Liver (tissue), 9 donors: ENCODE data around the gene ORC3. TPM values are rescaled to one million over a fixed set of nuclear protein-coding genes. Genes with fewer than 3 reads are reported as not detected.

Experiments
- DNase-seq: peaks from one replicate; pipeline ENCODE4 v3.0.0-alpha.2; 2017; ENCODE audit warnings: low spot score
- H3K27ac ChIP-seq, 2 donors: one replicate each; pipeline ENCODE4 v1.7.0; 2013; ENCODE audit warnings: inconsistent platforms in 2 of 2, low read length in 2 of 2, control low read depth in 1 of 2, low read depth in 1 of 2, mild to moderate bottlenecking in 1 of 2
- H3K27me3 ChIP-seq, 4 donors: one replicate each; pipeline versions ENCODE4 v1.6.1 to v1.7.0; 2013; ENCODE audit warnings: low read length in 3 of 4, inconsistent platforms in 1 of 4, mild to moderate bottlenecking in 1 of 4, moderate library complexity in 1 of 4; ENCODE audit not compliant: control insufficient read depth in 4 of 4, insufficient read depth in 4 of 4
- H3K36me3 ChIP-seq, 4 donors: one replicate each; pipeline versions ENCODE4 v1.6.1 to v1.7.0; 2013; ENCODE audit warnings: low read length in 3 of 4, mild to moderate bottlenecking in 3 of 4, low read depth in 1 of 4, moderate library complexity in 1 of 4; ENCODE audit not compliant: control insufficient read depth in 4 of 4, insufficient read depth in 3 of 4
- H3K4me1 ChIP-seq, 4 donors: one replicate each; pipeline versions ENCODE4 v1.6.1 to v1.7.0; 2013; ENCODE audit warnings: low read length in 3 of 4, mild to moderate bottlenecking in 3 of 4, moderate library complexity in 1 of 4; ENCODE audit not compliant: control insufficient read depth in 4 of 4, insufficient read depth in 4 of 4
- H3K4me3 ChIP-seq, 3 donors: one replicate each; pipeline versions ENCODE4 v1.6.1 to v1.7.0; 2013; ENCODE audit warnings: low read length in 3 of 3, control low read depth in 1 of 3, low read depth in 1 of 3, mild to moderate bottlenecking in 1 of 3
- H3K9ac ChIP-seq, 2 donors: one replicate each; pipeline ENCODE4 v1.7.0; 2013; ENCODE audit warnings: low read length in 2 of 2, mild to moderate bottlenecking in 2 of 2, moderate library complexity in 2 of 2, control low read depth in 1 of 2, low read depth in 1 of 2
- H3K9me3 ChIP-seq, 4 donors: one replicate each; pipeline versions ENCODE4 v1.6.1 to v1.7.0; 2013; ENCODE audit warnings: low read length in 3 of 4; ENCODE audit not compliant: control insufficient read depth in 4 of 4
- EGR1 ChIP-seq, 2 donors: IDR thresholded peaks; 2 replicates each; pipeline ENCODE4 v1.6.1; 2016 to 2018; ENCODE audit warnings: antibody characterized with exemption in 2 of 2, low read depth in 2 of 2
- FOXA1 ChIP-seq: IDR thresholded peaks from 2 replicates; pipeline ENCODE4 v1.6.1; 2016; ENCODE audit warnings: antibody characterized with exemption
- FOXA2 ChIP-seq: IDR thresholded peaks from 2 replicates; pipeline ENCODE4 v1.6.1; 2016; ENCODE audit warnings: antibody characterized with exemption
- GABPA ChIP-seq, 2 donors: IDR thresholded peaks in 1 of 2; conservative IDR thresholded peaks in 1 of 2; 2 replicates each; pipeline ENCODE4 v1.6.1; 2016; ENCODE audit warnings: antibody characterized with exemption in 2 of 2, mild to moderate bottlenecking in 1 of 2, moderate library complexity in 1 of 2
- HNF4A ChIP-seq, 2 donors: conservative IDR thresholded peaks; 2 replicates each; pipeline ENCODE4 v1.6.1; 2016; ENCODE audit warnings: antibody characterized with exemption in 2 of 2, mild to moderate bottlenecking in 2 of 2
- HNF4G ChIP-seq: IDR thresholded peaks from 2 replicates; pipeline ENCODE4 v1.6.1; 2016; ENCODE audit warnings: antibody characterized with exemption
- JUND ChIP-seq, 2 donors: IDR thresholded peaks; 2 replicates each; pipeline ENCODE4 v1.6.1; 2016; ENCODE audit warnings: antibody characterized with exemption in 2 of 2
- RAD21 ChIP-seq, 2 donors: IDR thresholded peaks; 2 replicates each; pipeline ENCODE4 v1.6.1; 2016; ENCODE audit warnings: antibody characterized with exemption in 2 of 2, mild to moderate bottlenecking in 2 of 2
- RXRA ChIP-seq, 2 donors: IDR thresholded peaks; 2 replicates each; pipeline ENCODE4 v1.6.1; 2017 to 2018; ENCODE audit warnings: antibody characterized with exemption in 2 of 2, mild to moderate bottlenecking in 1 of 2
- SP1 ChIP-seq: IDR thresholded peaks from 2 replicates; pipeline ENCODE4 v1.6.1; 2018; ENCODE audit warnings: antibody characterized with exemption, mild to moderate bottlenecking
- WGBS: extraction: QIAGEN DNeasy Blood & Tissue Kit; methylation state at CpG from one replicate; pipeline ENCODE4 v1.1.7; 2013; 5-methylcytosine and 5-hydroxymethylcytosine counted together
- polyA plus RNA-seq, 2 donors: library from polyadenylated mRNA; stranded (reverse) in 1 of 2; unstranded in 1 of 2; fragments of 200-250 nt in 1 of 2; fragments of >200 nt in 1 of 2; fragmentation: Nextera tagmentation in 1 of 2; extraction: Ambion mirVana in 1 of 2; gene quantifications; one replicate each; pipeline versions ENCODE4 v1.2.1 to v1.2.3, GENCODE V29; 2013 to 2015
- total RNA-seq, 2 donors: library from RNA; depleted of rRNA; stranded (reverse); fragments of >200 nt; gene quantifications; one replicate each; pipeline ENCODE4 v1.2.3, GENCODE V29; 2014
- TF ChIP-seq, protein P1 (sequence below): IDR thresholded peaks from 2 replicates; pipeline ENCODE4 v1.6.1; 2016; ENCODE audit warnings: antibody characterized with exemption
- TF ChIP-seq, protein P2 (sequence below): fragments of 150-350 bp; IDR thresholded peaks from 2 replicates; pipeline ENCODE4 v1.5.1; 2017; ENCODE audit warnings: improper control_type of control experiment, low read depth, low read length; ENCODE audit not compliant: missing input control
- TF ChIP-seq, protein P3 (sequence below): IDR thresholded peaks from 2 replicates; pipeline ENCODE4 v1.6.1; 2016; ENCODE audit warnings: antibody characterized with exemption, mild to moderate bottlenecking
- TF ChIP-seq, protein P4 (sequence below): IDR thresholded peaks from 2 replicates; pipeline ENCODE4 v1.6.1; 2016; ENCODE audit warnings: antibody characterized with exemption
- donor health status: healthy.
- donor health status: healthy.
- donor health status: healthy.
- donor health status: healthy.
- donor health status: healthy.

ORC3 gene
- total and polyA plus RNA-seq, 4 donors, result 5.2 to 14.5 (median 10.5) TPM

- H3K9me3 ChIP-seq, result no peaks in the 10 kb centered on the region
- no peak overlapping the region for H3K9ac ChIP-seq
- WGBS, result 92% methylated on average over 3 of the region's 3 CpGs
- no peak overlapping the region for H3K27ac ChIP-seq
- TF ChIP-seq RXRA (IDR thresholded peaks at IDR 0.05) (no peak), RAD21 (IDR thresholded peaks at IDR 0.05) (no peak), HNF4G (no peak), SP1 (no peak), EGR1 (IDR thresholded peaks at IDR 0.05; ENCODE audit: low read depth in 2 of 2) (no peak), HNF4A (conservative IDR thresholded peaks at IDR 0.05) (no peak), GABPA (IDR thresholded peaks at IDR 0.05 in 1 of 2, conservative IDR thresholded peaks at IDR 0.05 in 1 of 2) (no peak), JUND (IDR thresholded peaks at IDR 0.05) (no peak)
- TF ChIP-seq, protein P1, sequence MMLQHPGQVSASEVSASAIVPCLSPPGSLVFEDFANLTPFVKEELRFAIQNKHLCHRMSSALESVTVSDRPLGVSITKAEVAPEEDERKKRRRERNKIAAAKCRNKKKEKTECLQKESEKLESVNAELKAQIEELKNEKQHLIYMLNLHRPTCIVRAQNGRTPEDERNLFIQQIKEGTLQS, result no peak
- TF ChIP-seq, protein P2, sequence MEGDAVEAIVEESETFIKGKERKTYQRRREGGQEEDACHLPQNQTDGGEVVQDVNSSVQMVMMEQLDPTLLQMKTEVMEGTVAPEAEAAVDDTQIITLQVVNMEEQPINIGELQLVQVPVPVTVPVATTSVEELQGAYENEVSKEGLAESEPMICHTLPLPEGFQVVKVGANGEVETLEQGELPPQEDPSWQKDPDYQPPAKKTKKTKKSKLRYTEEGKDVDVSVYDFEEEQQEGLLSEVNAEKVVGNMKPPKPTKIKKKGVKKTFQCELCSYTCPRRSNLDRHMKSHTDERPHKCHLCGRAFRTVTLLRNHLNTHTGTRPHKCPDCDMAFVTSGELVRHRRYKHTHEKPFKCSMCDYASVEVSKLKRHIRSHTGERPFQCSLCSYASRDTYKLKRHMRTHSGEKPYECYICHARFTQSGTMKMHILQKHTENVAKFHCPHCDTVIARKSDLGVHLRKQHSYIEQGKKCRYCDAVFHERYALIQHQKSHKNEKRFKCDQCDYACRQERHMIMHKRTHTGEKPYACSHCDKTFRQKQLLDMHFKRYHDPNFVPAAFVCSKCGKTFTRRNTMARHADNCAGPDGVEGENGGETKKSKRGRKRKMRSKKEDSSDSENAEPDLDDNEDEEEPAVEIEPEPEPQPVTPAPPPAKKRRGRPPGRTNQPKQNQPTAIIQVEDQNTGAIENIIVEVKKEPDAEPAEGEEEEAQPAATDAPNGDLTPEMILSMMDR, result no peak
- TF ChIP-seq, protein P3, sequence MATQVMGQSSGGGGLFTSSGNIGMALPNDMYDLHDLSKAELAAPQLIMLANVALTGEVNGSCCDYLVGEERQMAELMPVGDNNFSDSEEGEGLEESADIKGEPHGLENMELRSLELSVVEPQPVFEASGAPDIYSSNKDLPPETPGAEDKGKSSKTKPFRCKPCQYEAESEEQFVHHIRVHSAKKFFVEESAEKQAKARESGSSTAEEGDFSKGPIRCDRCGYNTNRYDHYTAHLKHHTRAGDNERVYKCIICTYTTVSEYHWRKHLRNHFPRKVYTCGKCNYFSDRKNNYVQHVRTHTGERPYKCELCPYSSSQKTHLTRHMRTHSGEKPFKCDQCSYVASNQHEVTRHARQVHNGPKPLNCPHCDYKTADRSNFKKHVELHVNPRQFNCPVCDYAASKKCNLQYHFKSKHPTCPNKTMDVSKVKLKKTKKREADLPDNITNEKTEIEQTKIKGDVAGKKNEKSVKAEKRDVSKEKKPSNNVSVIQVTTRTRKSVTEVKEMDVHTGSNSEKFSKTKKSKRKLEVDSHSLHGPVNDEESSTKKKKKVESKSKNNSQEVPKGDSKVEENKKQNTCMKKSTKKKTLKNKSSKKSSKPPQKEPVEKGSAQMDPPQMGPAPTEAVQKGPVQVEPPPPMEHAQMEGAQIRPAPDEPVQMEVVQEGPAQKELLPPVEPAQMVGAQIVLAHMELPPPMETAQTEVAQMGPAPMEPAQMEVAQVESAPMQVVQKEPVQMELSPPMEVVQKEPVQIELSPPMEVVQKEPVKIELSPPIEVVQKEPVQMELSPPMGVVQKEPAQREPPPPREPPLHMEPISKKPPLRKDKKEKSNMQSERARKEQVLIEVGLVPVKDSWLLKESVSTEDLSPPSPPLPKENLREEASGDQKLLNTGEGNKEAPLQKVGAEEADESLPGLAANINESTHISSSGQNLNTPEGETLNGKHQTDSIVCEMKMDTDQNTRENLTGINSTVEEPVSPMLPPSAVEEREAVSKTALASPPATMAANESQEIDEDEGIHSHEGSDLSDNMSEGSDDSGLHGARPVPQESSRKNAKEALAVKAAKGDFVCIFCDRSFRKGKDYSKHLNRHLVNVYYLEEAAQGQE, result no peak
- no peak for DNase-seq
- peaks cover 0 to 6% (median 2%) of the 10 kb centered on the region in 4 donors for H3K4me1 ChIP-seq
- H3K36me3 ChIP-seq, result peaks cover 0 to 2% (median under 1%) of the 10 kb centered on the region in 4 donors
- no peaks in the 10 kb centered on the region for H3K27me3 ChIP-seq
- H3K4me3 ChIP-seq, result no peak overlapping the region
Observed at GRCh38 chr6:87618531-87618930, 28.6 kb downstream of the ORC3 start.

DNA sequence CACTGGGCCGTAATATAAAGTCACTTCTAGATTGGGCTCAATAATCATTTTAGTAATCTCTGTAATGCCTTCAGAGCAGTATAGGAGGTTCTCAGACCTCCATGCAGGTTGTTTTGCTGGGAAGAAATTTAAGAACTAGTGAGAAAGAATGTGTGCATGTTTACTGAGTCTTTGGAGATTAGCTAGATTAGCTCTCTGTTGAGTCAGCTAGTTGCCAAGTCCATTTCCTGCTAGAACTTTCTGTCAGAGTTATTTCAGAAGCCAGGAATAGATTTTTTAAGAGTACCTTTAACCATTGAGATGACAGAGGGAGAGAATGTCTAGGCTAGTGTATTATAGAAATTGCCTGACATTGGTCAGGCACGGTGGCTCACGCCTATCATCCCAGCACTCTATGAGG lies 33.3 kb downstream of the ORC3 start:
- peaks cover 0 to 6% (median 3%) of the 10 kb centered on the region in 4 donors for H3K4me1 ChIP-seq
- WGBS, result 63% methylated on average over 3 of the region's 3 CpGs
- peak overlapping the region in 1 of 2 donors; percentile 64 for H3K9ac ChIP-seq
- no peaks in the 10 kb centered on the region for H3K9me3 ChIP-seq
- H3K4me3 ChIP-seq, result no peak overlapping the region
- H3K27me3 ChIP-seq, result no peaks in the 10 kb centered on the region
- TF ChIP-seq, protein P3, result no peak
- TF ChIP-seq JUND (IDR thresholded peaks at IDR 0.05) (peak in 1 of 2 donors; percentile 13), HNF4G (no peak), FOXA2 (peak; percentile 58), EGR1 (IDR thresholded peaks at IDR 0.05; ENCODE audit: low read depth in 2 of 2) (no peak), RAD21 (IDR thresholded peaks at IDR 0.05) (no peak), FOXA1 (no peak)
- TF ChIP-seq, protein P4, sequence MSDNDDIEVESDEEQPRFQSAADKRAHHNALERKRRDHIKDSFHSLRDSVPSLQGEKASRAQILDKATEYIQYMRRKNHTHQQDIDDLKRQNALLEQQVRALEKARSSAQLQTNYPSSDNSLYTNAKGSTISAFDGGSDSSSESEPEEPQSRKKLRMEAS, result no peak
- DNase-seq, result no peak
- H3K27ac ChIP-seq, result peak overlapping the region; percentile 82 to 84
- peaks cover 0 to 2% (median 0%) of the 10 kb centered on the region in 4 donors for H3K36me3 ChIP-seq
